PC-3 (cell line): ENCODE results near the gene LYRM9.

Source experiments
- EZH2 ChIP-seq: fragments of 300-600 bp; sonication (generic); IDR thresholded peaks from one replicate; pipeline ENCODE4 v1.6.1; 2017; ENCODE audit warnings: antibody characterized with exemption, mild to moderate bottlenecking, low read length; ENCODE audit not compliant: unreplicated experiment
- EZH2phosphoT487 ChIP-seq: fragments of 300-600 bp; sonication (generic); IDR thresholded peaks from 2 replicates; pipeline ENCODE4 v1.6.1; 2018; ENCODE audit warnings: mild to moderate bottlenecking, antibody characterized with exemption, low read length, borderline replicate concordance
- TF ChIP-seq, protein P1 (sequence below): fragments of 300-600 bp; sonication (generic); conservative IDR thresholded peaks from 2 replicates; pipeline ENCODE4 v1.5.1; 2017; ENCODE audit warnings: antibody characterized with exemption, low read depth, mild to moderate bottlenecking, low read length

GRCh38 chr17:27896701-27897100 lies 3.5 kb upstream of the LYRM9 start:
- TF ChIP-seq EZH2 (no peak), EZH2phosphoT487 (no peak)
- TF ChIP-seq, protein P1, sequence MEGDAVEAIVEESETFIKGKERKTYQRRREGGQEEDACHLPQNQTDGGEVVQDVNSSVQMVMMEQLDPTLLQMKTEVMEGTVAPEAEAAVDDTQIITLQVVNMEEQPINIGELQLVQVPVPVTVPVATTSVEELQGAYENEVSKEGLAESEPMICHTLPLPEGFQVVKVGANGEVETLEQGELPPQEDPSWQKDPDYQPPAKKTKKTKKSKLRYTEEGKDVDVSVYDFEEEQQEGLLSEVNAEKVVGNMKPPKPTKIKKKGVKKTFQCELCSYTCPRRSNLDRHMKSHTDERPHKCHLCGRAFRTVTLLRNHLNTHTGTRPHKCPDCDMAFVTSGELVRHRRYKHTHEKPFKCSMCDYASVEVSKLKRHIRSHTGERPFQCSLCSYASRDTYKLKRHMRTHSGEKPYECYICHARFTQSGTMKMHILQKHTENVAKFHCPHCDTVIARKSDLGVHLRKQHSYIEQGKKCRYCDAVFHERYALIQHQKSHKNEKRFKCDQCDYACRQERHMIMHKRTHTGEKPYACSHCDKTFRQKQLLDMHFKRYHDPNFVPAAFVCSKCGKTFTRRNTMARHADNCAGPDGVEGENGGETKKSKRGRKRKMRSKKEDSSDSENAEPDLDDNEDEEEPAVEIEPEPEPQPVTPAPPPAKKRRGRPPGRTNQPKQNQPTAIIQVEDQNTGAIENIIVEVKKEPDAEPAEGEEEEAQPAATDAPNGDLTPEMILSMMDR, result no peak
